Activated T-helper 9 cell treated with anti-CD3 and anti-CD28 coated beads, Interleukin-2, amount 50 U/mL, for 16 hours (primary cell): ENCODE results near the gene PIGS.
"Not testable (repeated sequence)": the region's sequence is repeated elsewhere in the genome, so short reads cannot be mapped to it uniquely, and the experiment has no call there.

ENCODE experiments used
- DNase-seq: peaks from one replicate; pipeline ENCODE4 v3.0.0-alpha.2; 2020; ENCODE audit warnings: low read depth

PIGS gene

GRCh38 chr17:28578246-28579195 is 7.2 kb upstream of the PIGS start:
- DNase-seq: no peak

GRCh38 chr17:28577466-28577824 is 6.1 kb upstream of the PIGS start:
- DNase-seq: no peak

GRCh38 chr17:28576758-28577465 is 5.6 kb upstream of the PIGS start, which contains the start of gene ALDOC:
TSS of gene ALDOC (minus strand) at chr17:28576895. CDS start at chr17:28575532, 1,363 bp downstream.
- peak; percentile 98 for DNase-seq

- not testable (repeated sequence) for DNase-seq
Measured at GRCh38 chr17:28576016-28576415, 4.7 kb upstream of the PIGS start.

- DNase-seq: no peak
Measured at GRCh38 chr17:28575126-28575795, 3.9 kb upstream of the PIGS start.

- DNase-seq: no peak
Measured at GRCh38 chr17:28574526-28574925, 3.2 kb upstream of the PIGS start.

- no peak for DNase-seq
Measured at GRCh38 chr17:28573966-28574480, 2.7 kb upstream of the PIGS start.

GRCh38 chr17:28573521-28573920 is 2.2 kb upstream of the PIGS start:
- DNase-seq: no peak

- no peak for DNase-seq
Measured at GRCh38 chr17:28573040-28573380, 1.7 kb upstream of the PIGS start.

- no peak for DNase-seq
Measured at GRCh38 chr17:28572259-28573039, 1.1 kb upstream of the PIGS start.

- peak; percentile 23 for DNase-seq
Measured at GRCh38 chr17:28570716-28571360, 486 bp downstream of the PIGS start.

- DNase-seq: no peak
Measured at GRCh38 chr17:28569446-28569845, 1.9 kb downstream of the PIGS start.

- DNase-seq: no peak
Measured at GRCh38 chr17:28567604-28568003, 3.7 kb downstream of the PIGS start.

- DNase-seq: no peak
Measured at GRCh38 chr17:28563475-28563874, 7.8 kb downstream of the PIGS start.

GRCh38 chr17:28555022-28555421 is 16.3 kb downstream of the PIGS start:
- no peak for DNase-seq

- DNase-seq: no peak
Measured at GRCh38 chr17:28554565-28554964, 16.8 kb downstream of the PIGS start.

GRCh38 chr17:28553000-28553505 is 18.3 kb downstream of the PIGS start:
- DNase-seq: no peak

GRCh38 chr17:28552176-28552999 is 18.9 kb downstream of the PIGS start, which contains the start of gene UNC119:
TSS of gene UNC119 (minus strand) at chr17:28552624. CDS start at chr17:28552557, 67 bp downstream.
- DNase-seq: peak; percentile 75

GRCh38 chr17:28551421-28552175 is 19.7 kb downstream of the PIGS start:
- no peak for DNase-seq
